Activated CD8-positive, alpha-beta memory T cell treated with anti-CD3 and anti-CD28 coated beads for 1 hour (primary cell): Measurements from ENCODE around the gene LRRC28.

Experiments used
- DNase-seq, 2 donors: peaks; one replicate each; pipeline ENCODE4 v3.0.0-alpha.2; 2020; ENCODE audit warnings: low read depth in 1 of 2; ENCODE audit errors: extremely low read depth in 1 of 2

The LRRC28 gene

GRCh38 chr15:99433757-99434450 lies 182.6 kb downstream of the LRRC28 start:
- DNase-seq = no peak

DNA sequence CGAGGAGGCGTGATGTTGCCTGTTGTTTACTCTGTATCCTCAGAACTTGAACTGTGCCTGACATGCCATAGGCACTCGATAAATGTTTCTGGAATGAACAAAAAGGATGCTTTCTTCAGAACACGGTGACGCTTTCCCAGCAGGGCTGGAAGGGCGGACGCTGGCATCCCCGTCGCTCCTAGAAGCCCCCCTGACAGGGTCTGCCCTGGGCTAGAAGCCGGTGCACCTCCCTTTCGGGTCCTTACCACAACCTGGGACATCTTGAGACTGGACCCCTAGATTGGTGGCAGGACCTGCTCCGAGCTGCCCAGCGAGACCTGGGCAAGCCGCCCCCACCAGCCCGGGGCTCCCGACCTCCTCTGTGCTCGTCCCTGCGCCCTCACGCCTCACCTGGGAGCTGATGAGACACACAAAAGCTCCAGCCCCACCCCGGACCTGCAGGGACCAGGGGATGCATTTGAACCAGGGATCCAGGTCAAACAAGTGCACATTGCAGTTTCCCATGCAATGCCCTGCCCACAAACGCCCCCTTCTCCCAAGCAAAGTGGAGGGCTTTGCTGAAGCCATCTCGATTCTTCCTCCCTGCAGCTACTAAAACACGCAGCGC lies 183.3 kb downstream of the LRRC28 start:
- DNase-seq = no peak

GRCh38 chr15:99435113-99435695 lies 183.9 kb downstream of the LRRC28 start:
- DNase-seq = no peak

- DNase-seq = no peak
Observed at GRCh38 chr15:99435877-99436541, 184.7 kb downstream of the LRRC28 start.

- DNase-seq = no peak
Observed at GRCh38 chr15:99436542-99437314, 185.4 kb downstream of the LRRC28 start.

DNA sequence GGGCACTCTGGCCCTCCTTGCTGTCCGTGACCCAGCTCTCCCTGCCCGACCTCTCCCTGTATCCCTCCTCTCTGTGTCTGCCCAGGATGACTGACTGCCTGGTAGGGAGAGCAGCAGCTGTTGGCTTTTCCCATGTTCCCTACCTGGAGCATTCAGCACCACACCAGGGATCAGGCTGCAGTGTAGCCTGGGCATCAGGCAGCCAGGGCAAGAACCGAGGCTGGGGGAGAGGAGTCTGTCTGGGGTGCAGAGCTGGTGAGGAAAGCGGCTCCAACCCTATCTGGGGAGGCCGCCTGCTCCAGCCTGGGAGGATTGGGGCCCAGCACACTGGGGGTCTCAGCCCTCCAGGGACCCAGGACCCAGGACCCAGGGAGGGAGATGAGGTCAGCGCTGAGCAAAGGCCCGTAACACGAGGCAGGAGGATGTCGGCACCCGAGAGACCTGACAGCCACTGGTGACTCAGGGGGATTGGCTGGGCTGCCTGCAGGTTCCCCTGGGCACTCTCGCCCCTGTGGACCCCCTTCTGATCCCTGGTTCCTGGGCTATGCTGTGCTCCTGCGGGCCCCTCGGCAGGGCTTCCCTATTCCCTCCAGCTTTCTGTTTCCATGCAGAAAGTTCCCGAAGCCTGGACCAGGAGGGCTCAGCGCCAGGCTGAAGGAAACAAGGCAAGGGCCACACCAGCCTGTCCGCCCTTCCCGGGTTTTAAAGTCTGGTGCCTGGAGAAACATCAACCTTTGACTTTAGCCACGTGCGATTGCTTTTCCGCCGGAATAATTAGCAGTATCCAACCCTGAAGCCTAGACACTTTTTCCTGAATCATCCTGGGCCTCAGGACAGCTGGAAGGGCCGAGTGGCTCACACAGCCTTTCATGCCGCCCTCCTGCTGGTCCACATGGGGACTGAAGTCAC lies 186.3 kb downstream of the LRRC28 start:
- no peak for DNase-seq

GRCh38 chr15:99438224-99438585 lies 186.9 kb downstream of the LRRC28 start:
- DNase-seq = no peak

- no peak for DNase-seq
Observed at GRCh38 chr15:99438691-99439523, 187.6 kb downstream of the LRRC28 start.

DNA sequence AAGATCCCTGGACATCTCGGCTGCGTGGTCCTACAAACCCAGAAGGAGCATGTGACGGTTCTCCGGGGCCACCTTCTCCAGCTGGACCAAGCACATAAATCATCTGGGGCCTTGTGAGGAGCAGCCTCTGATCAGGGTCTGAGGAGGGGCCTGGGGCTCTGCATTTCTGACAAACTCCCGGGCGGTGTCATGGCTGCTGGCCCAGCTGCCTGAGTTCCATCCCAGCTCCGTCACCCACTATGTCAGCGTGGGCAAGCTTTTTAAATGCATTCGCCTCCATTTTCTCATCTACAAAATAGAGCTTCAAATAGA lies 188.2 kb downstream of the LRRC28 start:
- no peak for DNase-seq

- DNase-seq = no peak
Observed at GRCh38 chr15:99440029-99440428, 188.7 kb downstream of the LRRC28 start.
